Cardiac muscle cell (in vitro differentiated cells and primary cell): ENCODE measurements around the gene VAV1. TPM values are rescaled to one million over a fixed set of nuclear protein-coding genes. Genes with fewer than 3 reads are reported as not detected.

Experiments used
- DNase-seq, 2 donors: peaks; one replicate each; pipeline versions ENCODE4 v3.0.0 to v3.0.0-alpha.2; 2010 to 2017; ENCODE audit warnings: low read depth in 1 of 2, low spot score in 1 of 2
- H3K27ac ChIP-seq: fragments of 200-600 bp; sonication (generic); 2 replicates; pipeline ENCODE4 v1.5.1; 2016
- H3K27me3 ChIP-seq: fragments of 200-600 bp; sonication (generic); 2 replicates; pipeline ENCODE4 v1.6.0; 2016; ENCODE audit warnings: control low read depth
- H3K36me3 ChIP-seq: fragments of 200-600 bp; sonication (generic); 2 replicates; pipeline ENCODE4 v1.5.1; 2016; ENCODE audit warnings: control low read depth
- H3K4me1 ChIP-seq: fragments of 200-600 bp; sonication (generic); 2 replicates; pipeline ENCODE4 v1.8.1; 2017; ENCODE audit warnings: low read depth, mild to moderate bottlenecking, mixed run types
- H3K4me3 ChIP-seq: fragments of 200-600 bp; sonication (generic); 2 replicates; pipeline ENCODE4 v1.5.1; 2016; ENCODE audit warnings: mild to moderate bottlenecking
- H3K9me3 ChIP-seq: fragments of 200-600 bp; sonication (generic); 2 replicates; pipeline ENCODE4 v1.5.1; 2017; ENCODE audit warnings: low read depth, mild to moderate bottlenecking, control low read depth
- CTCF ChIP-seq: IDR thresholded peaks from 2 replicates; pipeline ENCODE4 v1.5.1; 2012; ENCODE audit warnings: low read depth, mild to moderate bottlenecking, low read length
- polyA plus RNA-seq: library from polyadenylated mRNA; unstranded; fragments of >200 nt; fragmentation: Nextera tagmentation; extraction: Ambion mirVana; gene quantifications from 2 replicates; pipeline ENCODE4 v1.2.1, GENCODE V29; 2016
- total RNA-seq: library from RNA; depleted of rRNA; stranded (reverse); fragments of >200 nt; gene quantifications from 2 replicates; pipeline ENCODE4 v1.2.3, GENCODE V29; 2016

The VAV1 gene
- total and polyA plus RNA-seq, 2 experiments from 2014 or later, result not detected

GRCh38 chr19:6731822-6732221, 40.7 kb upstream of the VAV1 start:
- no peaks in the 10 kb centered on the region for H3K36me3 ChIP-seq
- no peaks in the 10 kb centered on the region for H3K27me3 ChIP-seq
- H3K4me3 ChIP-seq, result no peak overlapping the region
- no peaks in the 10 kb centered on the region for H3K9me3 ChIP-seq
- no peak for TF ChIP-seq CTCF
- H3K27ac ChIP-seq, result no peak overlapping the region
- no peak for DNase-seq
- peaks cover 6% of the 10 kb centered on the region for H3K4me1 ChIP-seq

- H3K27ac ChIP-seq, result no peak overlapping the region
- H3K4me1 ChIP-seq, result peaks cover 6% of the 10 kb centered on the region
- H3K9me3 ChIP-seq, result no peaks in the 10 kb centered on the region
- no peak overlapping the region for H3K4me3 ChIP-seq
- H3K36me3 ChIP-seq, result no peaks in the 10 kb centered on the region
- no peak for DNase-seq
- no peak for TF ChIP-seq CTCF
- H3K27me3 ChIP-seq, result no peaks in the 10 kb centered on the region
Observed at GRCh38 chr19:6732803-6733337, 39.6 kb upstream of the VAV1 start.

- H3K9me3 ChIP-seq, result no peaks in the 10 kb centered on the region
- peaks cover 6% of the 10 kb centered on the region for H3K4me1 ChIP-seq
- no peak overlapping the region for H3K4me3 ChIP-seq
- H3K27me3 ChIP-seq, result no peaks in the 10 kb centered on the region
- TF ChIP-seq CTCF, result peak; percentile 19
- no peaks in the 10 kb centered on the region for H3K36me3 ChIP-seq
- no peak overlapping the region for H3K27ac ChIP-seq
- DNase-seq, result no peak
Observed at GRCh38 chr19:6733338-6734095, 39.0 kb upstream of the VAV1 start.

GRCh38 chr19:6734096-6734696, 38.3 kb upstream of the VAV1 start:
- no peak for TF ChIP-seq CTCF
- DNase-seq, result no peak
- no peaks in the 10 kb centered on the region for H3K9me3 ChIP-seq

GRCh38 chr19:6735181-6735911, 37.2 kb upstream of the VAV1 start:
- Histone ChIP-seq H3K27ac (peak overlapping the region; percentile 98), H3K4me3 (peak overlapping the region; percentile 92)

More at GRCh38 chr19:6734096-6734696, 38.3 kb upstream of the VAV1 start:
- Histone ChIP-seq H3K4me1 (peaks cover 12% of the 10 kb centered on the region), H3K4me3 (no peak overlapping the region), H3K27ac (no peak overlapping the region), H3K36me3 (no peaks in the 10 kb centered on the region), H3K27me3 (no peaks in the 10 kb centered on the region)

More at GRCh38 chr19:6735181-6735911, 37.2 kb upstream of the VAV1 start:
- no peaks in the 10 kb centered on the region for H3K9me3 ChIP-seq
- H3K36me3 ChIP-seq, result no peaks in the 10 kb centered on the region
- DNase-seq, result no peak
- no peak for TF ChIP-seq CTCF
- peaks cover 12% of the 10 kb centered on the region for H3K4me1 ChIP-seq
- no peaks in the 10 kb centered on the region for H3K27me3 ChIP-seq
